NCI-H1417 treated with DMSO at 0.1 percent for 48 hours (cell line): Measurements from ENCODE around the gene GAMT.

Experiments used
- DNase-seq: peaks from one replicate; lab custom pipeline; 2025; lab: John Stamatoyannopoulos, UW

Gene GAMT

DNA sequence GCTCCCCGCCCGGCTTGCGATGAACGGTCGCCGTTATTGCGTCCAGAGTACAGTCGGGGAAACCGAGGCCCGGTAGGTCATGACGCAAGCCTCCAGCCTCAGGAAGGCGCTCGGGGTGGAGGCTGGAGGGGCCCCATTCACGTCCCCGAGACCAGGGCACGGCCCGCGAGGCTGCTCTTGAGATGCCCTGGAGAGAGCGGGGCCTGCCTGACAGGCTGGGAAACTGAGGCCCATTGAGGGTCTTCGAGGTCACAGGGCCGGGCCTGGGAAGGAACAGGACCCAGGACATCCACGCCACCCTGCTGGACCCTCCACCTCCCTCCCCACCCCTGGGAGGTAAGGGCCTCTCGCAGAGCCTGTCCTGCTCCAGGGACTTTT, 17.3 kb downstream of the GAMT start:
- no peak for DNase-seq

- peak; percentile 59 for DNase-seq
Measured at GRCh38 chr19:1383312-1384084, 17.8 kb downstream of the GAMT start, which contains the start of gene NDUFS7. TSS of gene NDUFS7 (plus strand) at chr19:1383907. CDS start at chr19:1383927, 20 bp downstream.

- DNase-seq: no peak
Measured at GRCh38 chr19:1383017-1383311, 18.4 kb downstream of the GAMT start.

DNA sequence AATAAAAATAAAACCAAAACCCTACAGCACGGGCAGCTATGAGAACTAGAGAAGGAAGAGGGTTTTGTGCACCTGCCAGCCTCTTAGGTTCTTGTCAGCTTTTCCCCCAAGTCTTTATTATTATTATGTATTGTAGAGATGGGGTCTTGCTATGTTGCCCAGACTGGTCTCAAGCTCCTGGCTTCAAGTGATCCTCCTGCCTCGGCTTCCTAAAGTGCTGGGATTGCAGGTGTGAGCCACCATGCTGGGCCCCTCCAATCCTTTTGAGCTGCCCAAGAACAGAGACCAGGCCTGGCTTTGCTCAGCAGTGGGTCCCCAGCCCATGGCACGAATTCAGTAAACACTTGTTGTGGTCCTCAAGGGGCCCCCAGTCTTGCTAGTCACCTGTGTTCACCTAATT, 19.1 kb downstream of the GAMT start:
- DNase-seq: no peak

GRCh38 chr19:1379961-1380489, 21.3 kb downstream of the GAMT start:
- no peak for DNase-seq

DNA sequence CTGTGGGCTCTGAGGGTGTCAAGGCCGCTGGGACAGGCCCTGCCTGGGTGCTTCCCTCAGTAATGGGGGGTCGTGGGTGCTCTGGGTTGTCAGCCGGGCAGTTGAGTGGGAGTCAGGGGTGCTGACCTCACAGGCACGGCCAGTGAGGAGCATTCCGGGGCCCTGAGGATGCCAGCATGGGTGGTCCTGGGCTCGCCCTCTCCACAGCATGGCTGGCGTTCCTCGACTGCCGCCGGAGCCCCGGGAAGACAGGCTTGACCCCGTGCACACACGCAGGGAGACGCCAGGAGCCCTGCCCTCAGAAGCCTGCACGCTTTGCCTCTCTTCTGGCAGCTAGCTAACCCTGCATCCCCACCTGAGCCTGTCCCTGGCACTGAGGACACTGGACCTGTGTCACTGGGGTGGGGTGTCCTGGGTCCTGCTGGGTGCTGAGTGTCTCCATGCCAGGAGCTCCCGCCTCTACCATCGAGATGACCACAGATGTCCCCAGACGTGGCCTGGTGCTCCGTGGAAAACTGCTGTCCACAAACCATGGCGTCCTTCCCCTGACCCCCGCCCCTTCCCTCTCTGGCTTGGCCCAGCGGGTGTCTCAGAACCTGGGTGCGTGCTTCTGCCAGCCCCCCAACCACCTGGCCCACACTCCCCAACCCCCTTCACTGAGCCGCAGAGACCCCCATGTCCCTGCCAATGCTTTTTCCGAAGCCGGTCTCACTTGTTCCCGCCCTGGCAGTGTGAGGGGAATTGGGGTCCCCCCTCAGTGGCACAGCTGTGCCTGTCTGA, 22.0 kb downstream of the GAMT start:
- DNase-seq: no peak

DNA sequence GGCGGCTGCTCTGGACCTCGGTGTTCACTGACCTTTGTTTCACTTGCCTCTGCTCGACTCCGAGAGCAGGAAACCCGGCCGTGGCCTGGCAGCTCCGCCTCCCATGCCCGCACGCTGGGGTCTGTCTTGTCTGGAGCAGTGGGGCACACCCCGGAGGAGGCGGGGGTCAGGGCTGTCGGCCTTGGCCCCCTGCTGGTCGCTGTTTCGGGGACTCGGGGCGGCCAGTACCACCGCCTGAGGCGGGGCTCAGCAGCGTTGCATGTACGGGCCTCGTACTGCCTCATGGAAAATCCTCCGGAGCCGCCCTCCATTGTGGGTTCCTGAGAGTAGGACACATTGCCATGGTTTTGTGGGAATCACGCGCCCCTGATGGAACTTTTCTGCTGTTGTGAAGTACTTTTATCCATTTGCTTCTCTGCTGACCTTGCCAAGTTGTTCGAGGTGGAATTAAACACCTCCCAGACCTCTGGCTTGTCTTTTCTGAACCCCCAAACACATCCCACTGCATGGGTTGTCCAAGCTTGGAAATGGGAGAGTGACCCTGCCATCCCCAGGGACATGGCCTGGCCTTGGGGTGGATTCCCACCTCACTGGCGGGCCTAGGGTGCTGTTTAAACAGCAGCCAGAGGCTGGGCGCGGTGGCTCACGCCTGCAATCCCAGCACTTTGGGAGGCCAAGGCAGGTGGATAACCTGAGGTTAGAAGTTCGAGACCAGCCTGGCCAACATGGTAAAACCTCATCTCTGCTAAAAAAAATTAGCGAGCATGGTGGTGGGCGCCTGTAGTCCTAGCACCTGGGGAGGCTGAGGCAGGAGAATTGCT, 23.2 kb downstream of the GAMT start:
- no peak for DNase-seq

GRCh38 chr19:1377176-1377964, 24.0 kb downstream of the GAMT start:
- DNase-seq: no peak

DNA sequence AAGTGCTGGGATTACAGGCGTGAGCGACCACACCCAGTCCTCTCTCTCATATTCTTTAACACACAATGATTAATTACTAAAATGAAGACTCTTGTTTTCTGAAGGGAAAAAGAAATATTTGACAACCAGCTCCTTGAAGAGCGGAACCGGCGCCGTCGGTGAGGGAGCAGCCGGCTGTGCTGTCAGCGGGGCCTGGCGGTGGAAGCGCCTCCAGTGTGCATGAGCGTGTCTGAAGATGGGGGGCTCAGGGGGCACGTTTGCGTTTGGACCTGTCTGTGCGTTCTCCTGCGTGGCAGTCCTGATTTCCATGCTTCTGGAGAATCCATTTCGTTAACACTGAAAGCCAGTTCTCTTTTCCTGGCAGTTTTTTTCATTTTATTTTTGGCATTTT, 24.9 kb downstream of the GAMT start:
- no peak for DNase-seq

GRCh38 chr19:1374250-1374577, 27.1 kb downstream of the GAMT start:
- no peak for DNase-seq

DNA sequence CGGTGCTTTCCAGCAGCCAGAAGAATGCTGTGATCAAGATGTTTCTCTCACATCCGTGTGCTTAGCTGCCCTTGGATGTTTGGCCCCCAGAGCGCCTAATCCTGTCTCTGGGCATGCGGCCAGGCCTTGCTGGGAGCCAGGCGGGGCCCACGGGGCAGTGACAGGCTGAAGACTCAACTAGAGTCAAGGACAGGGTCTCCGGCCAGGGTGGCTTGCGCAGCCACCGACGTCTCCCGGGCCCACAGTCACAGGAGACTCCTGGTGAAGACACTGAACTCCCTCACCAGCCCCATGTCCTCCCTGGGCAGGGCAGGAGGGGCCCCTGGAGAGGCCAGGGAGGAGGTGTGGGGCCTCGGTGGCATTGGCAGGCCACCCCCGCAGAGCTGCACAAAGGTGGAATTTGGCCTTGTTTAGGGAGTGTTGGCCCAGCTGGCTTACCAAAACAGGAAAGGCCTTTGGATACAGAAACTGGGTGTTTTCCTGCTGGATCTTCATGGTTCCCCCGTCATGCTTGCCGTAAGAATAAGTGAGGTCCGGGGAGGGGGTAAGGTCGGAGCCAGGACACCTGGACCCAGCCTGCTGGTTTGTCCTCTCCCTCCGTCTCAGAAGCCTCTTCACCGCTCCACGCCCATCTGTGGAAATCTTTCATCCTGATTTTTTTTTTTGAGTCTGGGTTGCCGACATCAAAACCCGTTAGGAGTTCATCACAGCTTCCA, 27.6 kb downstream of the GAMT start:
- DNase-seq: no peak

GRCh38 chr19:1373042-1373533, 28.3 kb downstream of the GAMT start:
- DNase-seq: no peak

DNA sequence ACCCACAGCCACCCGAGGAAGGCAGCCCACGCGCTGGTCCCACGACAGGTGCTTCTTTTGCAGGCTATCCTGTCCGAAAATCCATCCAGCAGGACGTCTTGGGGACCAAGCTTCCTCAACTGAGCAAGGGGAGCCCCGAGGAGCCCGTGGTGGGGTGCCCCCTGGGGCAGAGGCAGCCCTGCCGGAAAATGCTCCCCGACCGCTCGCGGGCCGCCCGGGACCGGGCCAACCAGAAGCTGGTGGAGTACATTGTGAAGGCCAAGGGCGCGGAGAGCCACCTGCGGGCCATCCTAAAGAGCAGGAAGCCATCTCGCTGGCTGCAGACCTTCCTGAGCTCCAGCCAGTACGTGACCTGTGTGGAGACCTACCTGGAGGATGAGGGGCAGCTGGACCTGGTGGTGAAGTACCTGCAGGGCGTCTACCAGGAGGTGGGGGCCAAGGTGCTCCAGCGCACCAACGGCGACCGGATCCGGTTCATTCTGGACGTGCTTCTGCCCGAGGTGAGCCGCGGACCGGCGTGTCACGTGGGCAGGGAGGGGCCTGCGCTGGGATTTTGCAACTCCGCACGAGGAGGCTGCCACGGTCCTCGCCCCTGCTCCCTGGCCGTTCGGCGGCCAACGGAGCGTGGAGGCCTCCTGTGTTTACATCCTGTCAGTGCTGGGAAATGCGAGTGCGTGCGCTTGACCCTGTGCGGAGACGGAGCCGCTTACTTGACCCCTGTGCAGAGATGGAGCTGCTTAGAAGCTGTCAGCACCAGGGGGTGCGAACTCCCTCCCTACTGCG, 30.6 kb downstream of the GAMT start:
- no peak for DNase-seq

GRCh38 chr19:1369214-1369805, 32.0 kb downstream of the GAMT start:
- DNase-seq: no peak

DNA sequence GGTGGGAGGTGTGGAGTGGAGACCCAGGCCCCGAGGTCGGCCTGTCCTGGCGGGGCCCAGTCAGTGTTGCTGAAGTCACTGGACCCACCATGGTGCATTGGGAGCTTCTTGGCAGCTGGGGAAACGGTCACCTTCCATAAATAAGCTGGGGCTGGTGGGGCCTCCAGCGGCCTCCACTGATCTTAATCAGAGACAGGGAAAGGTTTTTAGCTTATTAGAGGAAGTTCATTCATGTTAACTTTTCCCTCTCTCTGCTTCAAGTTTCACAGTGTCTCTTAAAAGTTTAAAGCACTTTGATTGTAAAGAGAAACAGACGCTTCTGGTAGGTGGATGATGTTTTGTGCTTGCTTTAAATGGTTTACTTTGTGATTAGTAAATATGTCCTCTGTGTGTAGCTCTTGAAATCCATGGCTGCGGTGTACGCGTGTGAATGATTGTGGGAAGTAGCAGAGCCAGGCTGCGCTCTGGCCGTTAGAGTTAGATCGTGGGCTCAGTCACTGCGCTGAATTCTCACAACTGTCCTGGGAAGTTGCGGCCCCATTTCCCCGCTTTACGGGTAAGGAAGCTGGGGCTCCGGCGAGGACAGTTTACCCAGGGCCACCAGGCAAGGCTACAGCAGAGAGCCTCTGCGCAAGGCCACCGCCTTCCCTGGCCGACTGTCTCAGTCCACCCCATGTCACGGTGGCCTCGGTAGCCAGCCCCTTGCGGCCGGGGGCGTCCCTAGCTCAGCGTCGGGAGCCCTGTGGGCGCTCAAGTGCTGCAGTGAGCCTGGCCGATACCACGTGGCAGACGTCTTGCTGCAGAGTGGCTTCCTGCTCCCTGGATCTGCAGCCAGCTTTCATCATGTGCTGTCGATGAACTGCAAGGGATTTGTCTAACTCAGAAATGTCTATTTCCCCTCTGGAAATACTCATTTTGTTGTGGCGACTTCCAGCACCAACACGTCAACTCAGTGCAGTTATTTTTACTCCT, 34.2 kb downstream of the GAMT start:
- DNase-seq: no peak

GRCh38 chr19:1366296-1366695, 35.0 kb downstream of the GAMT start:
- no peak for DNase-seq

GRCh38 chr19:1365319-1366269, 35.7 kb downstream of the GAMT start:
- DNase-seq: no peak
